Medulla oblongata (tissue), 1 donor: Measurements from ENCODE around the gene SIL1.
"Not testable (repeated sequence)": the region's sequence is repeated elsewhere in the genome, so short reads cannot be mapped to it uniquely, and the experiment has no call there.

ENCODE experiments used
- DNase-seq: peaks from one replicate; pipeline ENCODE4 v3.0.0-alpha.2; 2015; ENCODE audit errors: extremely low spot score

The SIL1 gene

DNA sequence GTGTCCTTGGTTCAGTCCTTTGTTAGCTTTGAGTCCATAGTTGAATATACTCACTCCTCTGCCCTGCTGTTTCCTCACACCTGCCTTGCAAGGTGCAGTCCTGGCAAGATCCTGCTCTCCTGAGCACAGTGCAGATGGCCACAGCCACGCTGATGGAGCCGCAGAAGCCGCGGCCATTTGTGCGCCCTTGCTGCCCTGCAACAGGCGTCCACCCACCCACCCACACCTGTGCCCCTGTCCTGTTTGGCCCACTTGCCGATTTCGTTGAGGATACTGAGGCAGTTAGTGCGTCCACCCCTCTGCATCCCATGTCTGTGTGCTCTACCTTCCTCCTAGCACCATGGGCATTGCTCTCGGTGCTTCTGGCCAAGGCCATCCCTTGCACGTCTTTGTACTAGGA, 271.9 kb downstream of the SIL1 start:
- no peak for DNase-seq

- no peak for DNase-seq
These were observed 273.0 kb downstream of the SIL1 start for GRCh38 chr5:138925090-138925635.

GRCh38 chr5:138922494-138922893, 275.7 kb downstream of the SIL1 start:
- DNase-seq = no peak

DNA sequence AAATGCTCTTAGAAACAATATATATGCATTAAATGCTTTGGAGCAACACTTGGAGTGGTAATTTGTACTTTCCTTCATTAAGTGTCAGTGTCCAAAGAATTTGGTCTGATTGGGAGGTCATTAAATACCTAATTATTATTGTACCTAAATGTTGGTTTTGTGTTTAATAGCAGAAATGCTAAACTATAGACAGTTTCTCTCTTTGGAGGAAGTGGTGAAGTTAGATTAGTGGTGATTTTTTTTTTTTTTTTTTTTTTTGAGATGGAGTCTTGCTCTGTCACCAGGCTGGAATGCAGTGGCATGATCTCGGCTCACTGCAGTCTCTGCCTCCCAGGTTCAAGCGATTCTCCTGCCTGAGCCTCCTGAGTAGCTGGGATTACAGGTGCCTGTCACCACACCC, 276.8 kb downstream of the SIL1 start:
- not testable (repeated sequence) for DNase-seq

GRCh38 chr5:138920181-138920580, 278.0 kb downstream of the SIL1 start:
- DNase-seq = no peak

GRCh38 chr5:138918686-138919085, 279.5 kb downstream of the SIL1 start:
- DNase-seq = no peak

DNA sequence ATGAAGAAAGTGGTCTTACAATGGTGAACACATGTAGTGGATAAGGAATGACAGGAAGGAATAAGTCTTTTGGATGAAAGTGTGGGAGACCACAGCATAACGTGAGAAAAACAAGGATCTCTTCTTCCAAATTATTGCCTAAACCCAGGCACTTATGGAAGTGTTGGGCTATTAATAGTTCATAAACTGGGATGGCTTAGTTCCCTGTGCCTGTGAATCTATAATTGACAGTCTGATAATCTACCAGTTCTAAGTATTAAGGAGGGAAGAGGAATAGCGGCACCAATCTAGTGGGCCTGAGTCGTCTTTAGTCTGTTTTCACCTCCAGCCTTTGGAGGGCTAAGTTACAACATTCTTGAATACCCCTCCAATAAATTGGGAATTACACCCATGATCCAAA, 283.8 kb downstream of the SIL1 start:
- DNase-seq = no peak

- DNase-seq = no peak
These were observed 284.4 kb downstream of the SIL1 start for GRCh38 chr5:138913773-138914172.

DNA sequence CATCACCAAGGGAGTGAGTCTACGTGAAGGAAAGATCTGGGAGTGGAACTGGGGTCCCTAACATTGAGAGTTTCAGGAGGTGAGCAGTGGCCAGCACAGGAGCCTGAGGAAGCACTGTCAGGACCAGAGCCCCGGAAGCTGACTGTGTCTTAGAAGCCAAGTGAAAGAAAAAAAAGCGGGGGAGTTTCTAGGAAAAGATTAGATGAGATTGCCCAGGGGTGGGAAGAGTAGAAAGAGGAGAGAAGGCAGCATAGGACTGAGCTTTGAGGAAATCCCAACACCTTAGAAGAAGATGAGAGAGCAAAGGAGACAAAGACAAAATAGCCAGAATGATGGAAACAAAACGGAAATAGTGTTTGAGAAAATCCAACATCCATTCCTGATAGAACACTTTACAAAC, 286.1 kb downstream of the SIL1 start:
- no peak for DNase-seq

- DNase-seq = no peak
These were observed 286.7 kb downstream of the SIL1 start for GRCh38 chr5:138911441-138911840.

DNA sequence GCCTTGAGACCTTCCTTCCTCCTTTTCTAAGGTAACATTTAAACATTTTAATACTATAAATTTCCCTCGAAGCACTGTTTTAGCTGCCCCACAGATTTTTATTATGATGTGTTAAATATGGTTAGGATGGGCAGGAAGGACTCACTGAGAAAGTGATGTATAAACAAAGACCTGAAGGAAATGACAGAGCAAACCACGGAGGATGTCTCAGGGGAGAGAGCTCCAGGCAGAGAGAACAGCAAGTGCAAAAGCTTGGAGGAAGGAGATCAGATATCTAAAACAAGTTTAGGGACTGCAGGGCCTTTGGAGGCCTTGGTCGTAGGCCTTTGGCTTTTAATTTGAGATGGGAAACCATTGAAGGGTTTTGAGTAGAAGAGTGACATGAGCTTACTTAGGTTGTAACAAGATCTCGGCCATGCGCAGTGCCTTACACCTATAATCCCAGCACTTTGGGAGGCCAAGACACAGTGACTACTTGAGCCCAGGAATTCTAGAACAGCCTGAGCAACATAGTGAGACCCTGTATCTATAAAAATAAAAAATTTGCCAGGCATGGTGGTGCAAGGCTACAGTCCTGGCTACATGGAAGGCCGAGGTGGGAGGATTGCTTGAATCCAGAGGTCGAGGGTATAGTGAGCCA, 287.5 kb downstream of the SIL1 start:
- DNase-seq = no peak

DNA sequence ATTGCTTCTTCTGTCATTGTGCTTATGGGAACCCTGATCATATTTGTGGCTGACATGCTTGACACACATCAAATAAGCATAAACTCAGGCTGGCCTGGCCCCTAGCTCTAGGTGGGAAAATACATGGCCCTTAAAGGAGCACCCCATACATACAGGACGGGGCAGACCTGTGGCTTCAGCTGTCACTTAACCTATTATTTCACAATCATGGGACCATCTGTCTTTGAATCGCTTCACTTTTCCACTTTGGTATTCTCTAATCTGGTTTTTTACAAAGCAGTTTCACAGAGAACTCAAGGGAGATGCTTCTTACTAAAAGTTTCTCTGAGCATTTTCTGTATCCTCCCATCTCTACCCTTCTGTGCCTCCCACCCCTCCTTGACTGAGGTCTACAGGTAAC, 288.4 kb downstream of the SIL1 start:
- DNase-seq = no peak

- no peak for DNase-seq
These were observed 292.6 kb downstream of the SIL1 start for GRCh38 chr5:138905541-138905940.

DNA sequence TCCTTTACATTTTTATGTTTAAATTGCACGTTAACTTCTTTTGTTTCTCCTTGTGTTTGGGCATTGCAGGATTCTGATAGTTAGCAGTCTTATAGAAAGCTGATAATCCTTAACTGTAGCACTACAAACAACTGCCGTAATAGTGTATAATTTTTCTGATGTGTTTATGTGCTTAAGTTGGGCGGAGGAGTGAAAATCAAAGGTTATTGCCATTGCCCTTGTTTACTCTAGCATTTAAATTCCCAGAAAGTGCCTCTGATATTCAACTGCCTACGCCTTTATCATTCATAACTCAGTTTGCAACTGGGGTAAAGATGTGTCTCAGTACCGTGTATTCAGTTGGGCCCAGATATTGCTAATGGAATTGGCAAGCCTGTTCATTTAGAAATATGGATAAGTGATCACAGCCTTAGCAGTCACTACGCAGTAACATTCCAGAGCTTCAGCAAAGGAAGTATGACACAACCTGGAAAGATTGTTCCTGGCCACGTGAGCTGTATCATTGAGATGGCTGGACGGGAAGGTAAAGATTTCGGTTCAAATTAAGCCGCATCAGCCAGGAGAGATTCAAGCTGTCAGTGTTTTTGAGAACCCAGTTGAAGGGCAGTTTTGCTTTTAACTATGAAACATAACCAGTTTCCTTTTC, 294.9 kb downstream of the SIL1 start:
- DNase-seq = no peak

- DNase-seq = peak; percentile 58
These were observed 296.5 kb downstream of the SIL1 start for GRCh38 chr5:138901716-138902115.

- DNase-seq = no peak
These were observed 297.7 kb downstream of the SIL1 start for GRCh38 chr5:138900281-138900965.

DNA sequence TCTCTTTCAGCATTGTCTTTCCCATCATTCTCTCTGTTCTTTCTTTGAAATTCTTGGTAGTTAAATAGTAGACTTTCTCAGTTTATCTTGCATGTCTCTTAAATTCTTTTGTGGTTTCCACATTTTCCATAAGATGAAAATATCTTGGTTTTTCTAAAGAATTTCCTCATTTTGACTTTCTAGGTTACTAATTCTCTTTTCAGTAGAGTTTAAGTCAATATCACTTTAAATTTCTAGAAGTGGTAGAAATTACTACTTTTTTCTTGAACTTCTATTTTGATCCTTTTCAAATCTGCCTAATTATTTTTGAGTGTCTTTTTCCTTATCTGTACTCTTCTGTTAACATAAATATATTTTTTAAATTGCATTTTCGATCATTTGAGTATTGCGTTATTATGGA, 299.4 kb downstream of the SIL1 start:
- no peak for DNase-seq

DNA sequence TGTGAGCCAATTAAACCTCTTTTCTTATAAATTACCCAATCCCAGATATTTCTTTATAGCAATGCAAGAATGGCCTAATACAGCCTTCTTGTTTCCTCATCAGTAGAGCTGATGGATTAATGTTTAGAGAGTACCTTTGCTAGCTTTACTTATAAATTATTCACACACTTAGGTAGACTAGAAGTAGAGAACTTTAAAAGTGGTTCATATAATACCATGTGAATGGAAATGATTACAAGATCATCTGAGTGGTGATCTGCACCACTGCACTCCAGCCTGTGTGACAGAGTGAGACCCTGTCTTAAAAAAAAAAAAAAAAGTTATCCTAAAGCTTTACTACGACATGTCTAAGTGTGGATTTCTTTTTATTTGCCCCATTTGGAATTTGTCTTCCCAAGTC, 299.9 kb downstream of the SIL1 start:
- DNase-seq = no peak
